ENCODE data around the gene C2CD3. TPM values are rescaled to one million over a fixed set of nuclear protein-coding genes. Genes with fewer than 3 reads are reported as not detected.

The C2CD3 gene, protein sequence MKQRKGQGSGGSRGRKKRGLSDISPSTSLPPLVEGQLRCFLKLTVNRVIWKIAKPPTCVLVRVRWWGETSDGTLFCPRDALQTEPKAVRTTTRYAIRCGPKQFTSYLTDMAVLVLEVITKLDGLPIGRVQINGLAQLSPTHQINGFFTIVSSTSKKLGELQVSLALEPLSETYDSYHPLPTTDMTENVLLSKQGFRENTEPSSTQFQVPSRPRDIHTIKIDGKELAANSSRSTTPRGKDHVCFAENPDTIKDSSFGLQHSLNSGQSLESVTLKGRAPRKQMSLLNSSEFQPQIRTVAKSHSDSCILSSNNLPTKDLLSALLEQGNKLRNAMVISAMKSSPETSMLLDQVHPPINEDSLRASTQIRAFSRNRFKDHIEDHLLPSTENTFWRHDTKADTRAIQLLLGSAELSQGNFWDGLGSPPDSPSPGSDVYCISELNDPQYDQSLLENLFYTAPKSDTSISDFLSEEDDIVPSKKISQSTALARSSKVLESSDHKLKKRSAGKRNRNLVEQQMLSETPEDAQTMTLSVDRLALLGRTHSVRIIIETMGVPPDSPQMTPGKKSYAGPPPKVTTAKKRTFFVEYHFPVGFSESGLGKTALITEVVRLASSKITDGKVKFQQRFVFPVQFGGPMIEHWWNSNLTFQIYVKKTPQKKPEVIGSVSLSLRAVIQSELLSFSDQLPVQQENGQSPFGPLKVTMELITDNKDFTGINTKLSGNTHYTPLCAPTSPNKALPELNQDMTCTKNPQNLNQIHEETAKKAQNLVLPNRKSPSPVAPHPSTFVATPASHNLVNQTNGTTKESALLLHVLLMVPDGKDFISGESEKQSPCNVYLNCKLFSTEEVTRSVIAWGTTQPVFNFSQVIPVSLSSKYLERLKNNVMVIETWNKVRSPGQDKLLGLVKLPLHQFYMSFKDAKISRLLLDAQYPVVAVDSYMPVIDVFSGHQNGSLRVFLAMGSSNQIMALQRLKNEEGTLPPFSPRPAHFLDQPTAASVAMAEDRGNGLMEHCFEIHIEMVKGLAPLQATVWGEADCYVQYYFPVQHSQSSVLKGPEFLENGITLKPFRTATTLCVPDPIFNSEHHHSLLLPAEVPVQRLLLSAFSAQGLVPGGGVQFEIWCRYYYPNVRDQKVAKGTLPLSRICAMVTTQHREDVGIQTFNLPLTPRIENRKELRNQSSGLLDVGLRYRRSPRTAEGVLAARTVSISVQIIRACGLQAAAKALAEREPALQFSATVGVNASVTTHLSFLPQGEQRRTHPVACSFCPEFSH (N-terminal part only)
- 8.4 and 8.7 TPM in 2 replicates for polyA plus RNA-seq (2011; rRNA removed)
- polyA minus RNA-seq (2011; rRNA and poly(A)+ RNA removed): 29.5 and 30.1 TPM in 2 replicates

DNA sequence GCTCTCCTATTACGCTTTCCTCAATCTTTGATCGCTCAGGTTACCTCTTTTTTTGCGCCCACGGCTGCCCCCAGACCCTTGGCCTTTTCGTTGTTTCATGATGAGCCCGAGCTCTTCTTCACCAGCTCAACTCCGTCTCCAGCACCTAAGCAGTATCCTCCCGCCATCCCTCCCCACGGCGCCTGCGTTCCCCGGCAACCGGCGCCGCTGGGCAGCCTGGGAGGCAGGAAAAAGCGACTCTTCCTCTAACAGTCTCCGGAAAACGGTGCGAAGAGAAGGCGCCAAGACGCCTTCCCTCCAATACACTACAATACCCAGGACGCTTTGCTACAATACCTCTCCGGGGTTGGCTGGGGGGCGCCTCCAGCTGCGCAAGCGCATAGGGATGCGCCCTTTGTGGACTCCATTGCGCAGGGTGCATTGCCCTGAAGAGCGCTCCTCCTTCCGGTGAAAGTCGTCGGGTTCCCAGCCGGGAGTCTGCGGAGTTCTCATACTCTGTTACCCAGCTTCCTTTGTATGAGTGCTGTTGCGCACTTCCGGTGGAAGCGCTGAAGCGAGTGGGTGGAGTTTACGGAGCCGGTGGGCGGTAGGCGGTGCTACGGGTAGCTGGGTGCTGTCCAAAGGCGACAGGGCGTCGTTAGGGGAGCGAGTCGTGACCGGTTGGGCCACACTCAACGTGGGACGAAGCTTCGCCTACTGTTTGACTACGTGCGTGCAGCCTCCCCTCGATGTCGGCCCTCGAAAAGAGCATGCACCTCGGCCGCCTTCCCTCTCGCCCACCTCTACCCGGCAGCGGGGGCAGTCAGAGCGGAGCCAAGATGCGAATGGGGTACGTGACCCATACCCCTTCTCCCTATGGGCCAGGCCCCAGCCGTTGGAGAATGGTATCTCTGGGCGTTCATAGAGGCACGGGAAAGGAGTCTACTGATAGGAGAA is at the start of gene C2CD3, which contains the start of gene PPME1:
Gene C2CD3, minus strand, starts transcription at position 309 of the 936 bp plus-strand sequence. Its CDS starts 210 bp downstream, at position 99.
Gene PPME1, plus strand, starts transcription at position 596 of the 936 bp plus-strand sequence. Its CDS starts 133 bp downstream, at position 729.
- POLR2A ChIA-PET: interaction anchor here (0.5 to 1.6 kb wide), 12 partner anchors 21 to 422 kb away, joined by 3 to 6 read pairs (median 4); partner anchors contain the start of genes MRPL48 and POLD3
- Histone ChIP-seq H3K4me3 (ENCODE audit: low read depth, low read length) (peak within 1 kb of the TSS; percentile 89), H3K27ac (ENCODE audit: low read depth, low read length) (peak within 1 kb of the TSS; percentile 76), H3K27me3 (ENCODE audit: control insufficient read depth, insufficient read depth, low read length) (no peaks in the 10 kb centered on the region), H3K9me3 (ENCODE audit: control insufficient read depth, insufficient read depth, low read length) (no peaks in the 10 kb centered on the region)
- CTCF ChIA-PET: interaction anchor here (0.6 to 1.8 kb wide), 9 partner anchors 9 to 207 kb away, joined by 3 to 11 read pairs (median 4); no protein-coding TSS in a partner anchor
- DNase-seq (ENCODE audit: low read depth, low spot score): peak; percentile 99
- TF ChIP-seq, protein P1, sequence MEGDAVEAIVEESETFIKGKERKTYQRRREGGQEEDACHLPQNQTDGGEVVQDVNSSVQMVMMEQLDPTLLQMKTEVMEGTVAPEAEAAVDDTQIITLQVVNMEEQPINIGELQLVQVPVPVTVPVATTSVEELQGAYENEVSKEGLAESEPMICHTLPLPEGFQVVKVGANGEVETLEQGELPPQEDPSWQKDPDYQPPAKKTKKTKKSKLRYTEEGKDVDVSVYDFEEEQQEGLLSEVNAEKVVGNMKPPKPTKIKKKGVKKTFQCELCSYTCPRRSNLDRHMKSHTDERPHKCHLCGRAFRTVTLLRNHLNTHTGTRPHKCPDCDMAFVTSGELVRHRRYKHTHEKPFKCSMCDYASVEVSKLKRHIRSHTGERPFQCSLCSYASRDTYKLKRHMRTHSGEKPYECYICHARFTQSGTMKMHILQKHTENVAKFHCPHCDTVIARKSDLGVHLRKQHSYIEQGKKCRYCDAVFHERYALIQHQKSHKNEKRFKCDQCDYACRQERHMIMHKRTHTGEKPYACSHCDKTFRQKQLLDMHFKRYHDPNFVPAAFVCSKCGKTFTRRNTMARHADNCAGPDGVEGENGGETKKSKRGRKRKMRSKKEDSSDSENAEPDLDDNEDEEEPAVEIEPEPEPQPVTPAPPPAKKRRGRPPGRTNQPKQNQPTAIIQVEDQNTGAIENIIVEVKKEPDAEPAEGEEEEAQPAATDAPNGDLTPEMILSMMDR (IDR thresholded peaks at IDR 0.05; ENCODE audit: low read depth, low read length): peak; percentile 47

DNA sequence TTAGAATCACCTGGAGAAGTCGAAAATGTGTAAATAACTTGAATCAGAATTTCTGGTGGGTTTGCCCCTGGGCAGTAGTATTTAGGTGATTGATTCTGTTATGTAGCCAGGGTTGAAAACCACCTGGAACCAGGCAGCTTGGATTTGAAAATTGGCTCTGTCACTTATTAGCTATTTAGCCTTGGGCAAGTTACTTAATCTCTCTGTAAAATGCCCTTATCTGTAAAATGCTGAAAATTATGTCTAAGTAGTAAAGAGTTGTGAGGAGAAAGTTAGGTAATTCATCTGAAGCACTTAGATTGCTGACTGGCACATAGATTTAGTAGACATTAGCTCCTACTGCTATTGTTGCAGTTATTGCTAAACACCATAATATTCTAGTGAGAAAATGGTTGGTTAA is 49.6 kb upstream of the C2CD3 start:
- no peaks in the 10 kb centered on the region for H3K9me3 ChIP-seq (ENCODE audit: control insufficient read depth, insufficient read depth, low read length)
- TF ChIP-seq, protein P1 (IDR thresholded peaks at IDR 0.05; ENCODE audit: low read depth, low read length): no peak
- no peak overlapping the region for H3K4me3 ChIP-seq (ENCODE audit: low read depth, low read length)
- POLR2A ChIA-PET: interaction anchor here (1.2 kb wide), 1 partner anchor 49 kb away, joined by 4 read pairs; the partner anchor contains the start of genes C2CD3 and PPME1
- H3K27me3 ChIP-seq (ENCODE audit: control insufficient read depth, insufficient read depth, low read length): no peaks in the 10 kb centered on the region
- DNase-seq (ENCODE audit: low read depth, low spot score): no peak
- no peak overlapping the region for H3K27ac ChIP-seq (ENCODE audit: low read depth, low read length)
- CTCF ChIA-PET: no interaction called here

DNA sequence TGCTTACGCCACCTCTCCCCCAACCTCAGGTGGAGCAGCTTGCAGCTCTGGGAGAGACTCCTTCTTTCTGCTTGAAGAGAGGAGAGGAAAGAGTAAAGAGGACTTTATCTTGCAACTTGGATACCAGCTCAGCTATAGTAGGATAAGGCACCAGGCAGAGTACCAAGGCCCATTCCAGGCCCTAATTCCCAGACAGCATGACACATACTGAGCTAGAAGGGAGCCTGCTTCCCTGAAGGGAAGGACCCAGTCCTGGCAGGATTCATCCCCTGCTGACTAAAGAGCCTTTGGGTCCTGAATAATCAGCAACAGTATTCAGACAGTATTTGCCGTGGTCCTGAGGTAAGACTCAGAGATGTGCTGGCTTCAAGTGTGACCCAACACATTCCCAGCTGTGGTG is 41.7 kb upstream of the C2CD3 start:
- Histone ChIP-seq H3K9me3 (ENCODE audit: control insufficient read depth, insufficient read depth, low read length) (no peaks in the 10 kb centered on the region), H3K27ac (ENCODE audit: low read depth, low read length) (no peak overlapping the region), H3K4me3 (ENCODE audit: low read depth, low read length) (no peak overlapping the region), H3K27me3 (ENCODE audit: control insufficient read depth, insufficient read depth, low read length) (no peaks in the 10 kb centered on the region)
- TF ChIP-seq, protein P1 (IDR thresholded peaks at IDR 0.05; ENCODE audit: low read depth, low read length): no peak
- DNase-seq (ENCODE audit: low read depth, low spot score): no peak
- ChIA-PET POLR2A (no interaction called here), CTCF (no interaction called here)

DNA sequence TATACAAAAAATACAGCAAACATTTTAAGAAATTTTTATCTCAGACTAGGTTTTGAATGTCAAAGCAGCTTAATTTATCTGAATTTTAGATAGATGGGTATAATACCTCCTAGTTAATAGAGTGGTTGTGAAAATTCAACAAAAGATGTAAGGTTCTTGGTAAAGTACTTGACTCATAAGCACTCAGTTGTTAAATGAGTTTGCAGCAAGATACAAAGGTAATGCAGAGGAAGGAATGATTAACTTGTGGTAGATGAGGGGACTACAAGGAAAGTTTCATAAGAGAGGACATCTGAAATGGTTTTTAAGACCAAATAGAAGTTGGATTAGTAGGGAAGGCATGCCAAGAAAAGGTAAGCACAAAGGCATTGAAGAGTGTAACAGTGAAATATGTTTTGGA is 37.7 kb upstream of the C2CD3 start:
- no peaks in the 10 kb centered on the region for H3K27me3 ChIP-seq (ENCODE audit: control insufficient read depth, insufficient read depth, low read length)
- H3K9me3 ChIP-seq (ENCODE audit: control insufficient read depth, insufficient read depth, low read length): no peaks in the 10 kb centered on the region
- DNase-seq (ENCODE audit: low read depth, low spot score): no peak
- H3K27ac ChIP-seq (ENCODE audit: low read depth, low read length): no peak overlapping the region
- ChIA-PET CTCF (interaction anchor here (1.2 kb wide), 1 partner anchor 531 kb away, joined by 3 read pairs; no protein-coding TSS in a partner anchor), POLR2A (no interaction called here)
- no peak overlapping the region for H3K4me3 ChIP-seq (ENCODE audit: low read depth, low read length)
- TF ChIP-seq, protein P1 (IDR thresholded peaks at IDR 0.05; ENCODE audit: low read depth, low read length): no peak
